HL-60 (cell line): ENCODE results near the gene FLOT2.

Experiments used
- DNase-seq, 2 experiments: peaks; one replicate each; pipeline ENCODE4 v3.0.0-alpha.2; 2010 to 2020; ENCODE audit warnings: low read depth in 1 of 2, low spot score in 1 of 2
- H3K27ac ChIP-seq: fragments of 250-450 bp; sonication (Bioruptor Pico); replicated peaks from 2 replicates; pipeline ENCODE4 v1.5.1; 2020; ENCODE audit warnings: mild to moderate bottlenecking, moderate library complexity
- H3K27me3 ChIP-seq: fragments of 250-450 bp; sonication (Bioruptor Pico); 2 replicates; pipeline ENCODE4 v1.5.1; 2021; ENCODE audit warnings: mild to moderate bottlenecking, moderate library complexity; ENCODE audit not compliant: insufficient read depth, poor library complexity, severe bottlenecking
- H3K4me3 ChIP-seq: replicated peaks from 2 replicates; pipeline ENCODE4 v1.5.1; 2011; ENCODE audit warnings: mild to moderate bottlenecking, control low read depth, low read length; ENCODE audit not compliant: insufficient read depth
- CTCF ChIP-seq: IDR thresholded peaks from one replicate; pipeline ENCODE4 v1.5.1; 2011; ENCODE audit warnings: low read length, control low read depth, inconsistent platforms; ENCODE audit not compliant: insufficient read depth
- GABPA ChIP-seq: IDR thresholded peaks from 2 replicates; pipeline ENCODE4 v1.6.1; 2012; ENCODE audit warnings: low read depth
- POLR2AphosphoS5 ChIP-seq: IDR thresholded peaks from 2 replicates; pipeline ENCODE4 v1.6.1; 2012; ENCODE audit warnings: low read depth
- SPI1 ChIP-seq: IDR thresholded peaks from 2 replicates; pipeline ENCODE4 v1.6.1; 2012; ENCODE audit warnings: low read depth, mild to moderate bottlenecking, borderline replicate concordance
- TF ChIP-seq, protein P1 (sequence below): IDR thresholded peaks from 2 replicates; pipeline ENCODE4 v1.6.1; 2012; ENCODE audit warnings: low read depth; ENCODE audit not compliant: insufficient replicate concordance

FLOT2 gene

GRCh38 chr17:28911411-28912045 lies 14.0 kb upstream of the FLOT2 start:
- TF ChIP-seq POLR2AphosphoS5 = no peak
- TF ChIP-seq, protein P1, sequence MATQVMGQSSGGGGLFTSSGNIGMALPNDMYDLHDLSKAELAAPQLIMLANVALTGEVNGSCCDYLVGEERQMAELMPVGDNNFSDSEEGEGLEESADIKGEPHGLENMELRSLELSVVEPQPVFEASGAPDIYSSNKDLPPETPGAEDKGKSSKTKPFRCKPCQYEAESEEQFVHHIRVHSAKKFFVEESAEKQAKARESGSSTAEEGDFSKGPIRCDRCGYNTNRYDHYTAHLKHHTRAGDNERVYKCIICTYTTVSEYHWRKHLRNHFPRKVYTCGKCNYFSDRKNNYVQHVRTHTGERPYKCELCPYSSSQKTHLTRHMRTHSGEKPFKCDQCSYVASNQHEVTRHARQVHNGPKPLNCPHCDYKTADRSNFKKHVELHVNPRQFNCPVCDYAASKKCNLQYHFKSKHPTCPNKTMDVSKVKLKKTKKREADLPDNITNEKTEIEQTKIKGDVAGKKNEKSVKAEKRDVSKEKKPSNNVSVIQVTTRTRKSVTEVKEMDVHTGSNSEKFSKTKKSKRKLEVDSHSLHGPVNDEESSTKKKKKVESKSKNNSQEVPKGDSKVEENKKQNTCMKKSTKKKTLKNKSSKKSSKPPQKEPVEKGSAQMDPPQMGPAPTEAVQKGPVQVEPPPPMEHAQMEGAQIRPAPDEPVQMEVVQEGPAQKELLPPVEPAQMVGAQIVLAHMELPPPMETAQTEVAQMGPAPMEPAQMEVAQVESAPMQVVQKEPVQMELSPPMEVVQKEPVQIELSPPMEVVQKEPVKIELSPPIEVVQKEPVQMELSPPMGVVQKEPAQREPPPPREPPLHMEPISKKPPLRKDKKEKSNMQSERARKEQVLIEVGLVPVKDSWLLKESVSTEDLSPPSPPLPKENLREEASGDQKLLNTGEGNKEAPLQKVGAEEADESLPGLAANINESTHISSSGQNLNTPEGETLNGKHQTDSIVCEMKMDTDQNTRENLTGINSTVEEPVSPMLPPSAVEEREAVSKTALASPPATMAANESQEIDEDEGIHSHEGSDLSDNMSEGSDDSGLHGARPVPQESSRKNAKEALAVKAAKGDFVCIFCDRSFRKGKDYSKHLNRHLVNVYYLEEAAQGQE = no peak
- no peak for TF ChIP-seq CTCF
- no peaks in the 10 kb centered on the region for H3K27me3 ChIP-seq
- no peak overlapping the region for H3K4me3 ChIP-seq
- no peak overlapping the region for H3K27ac ChIP-seq
- DNase-seq = no peak

DNA sequence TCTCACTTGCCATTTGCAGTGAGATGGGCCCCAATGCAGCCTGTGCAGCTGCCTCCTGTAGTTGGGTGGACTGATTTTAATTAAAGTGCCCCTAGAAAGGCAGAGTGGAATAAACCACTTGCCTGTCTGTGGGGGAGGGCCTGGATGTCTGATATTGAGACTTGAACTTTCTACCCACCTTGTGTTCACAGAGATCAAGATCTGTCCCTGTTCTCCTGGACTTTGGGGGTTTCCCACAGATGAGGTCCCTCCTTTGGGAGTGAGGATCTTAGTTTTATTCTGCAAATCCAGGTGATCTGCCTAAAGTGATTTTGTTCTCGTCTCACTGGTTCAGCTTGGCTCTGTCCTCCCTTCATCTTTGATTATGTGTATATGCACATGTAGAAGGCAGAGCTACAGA lies 13.0 kb upstream of the FLOT2 start:
- Histone ChIP-seq H3K27me3 (no peaks in the 10 kb centered on the region), H3K27ac (no peak overlapping the region), H3K4me3 (no peak overlapping the region)
- no peak for DNase-seq
- TF ChIP-seq CTCF = no peak
- no peak for TF ChIP-seq SPI1
- no peak for TF ChIP-seq GABPA
- TF ChIP-seq POLR2AphosphoS5 = no peak
- TF ChIP-seq, protein P1 = no peak

GRCh38 chr17:28908640-28909167 lies 11.2 kb upstream of the FLOT2 start:
- Histone ChIP-seq H3K27me3 (no peaks in the 10 kb centered on the region), H3K4me3 (no peak overlapping the region), H3K27ac (no peak overlapping the region)
- no peak for TF ChIP-seq GABPA
- no peak for TF ChIP-seq SPI1
- TF ChIP-seq POLR2AphosphoS5 = no peak
- TF ChIP-seq, protein P1 = no peak
- no peak for TF ChIP-seq CTCF
- no peak for DNase-seq
